ENCODE measurements around the gene FSCN2.
A peak's percentile ranks its signal among the peaks of the same experiment; 100 is the strongest.

FSCN2 gene

DNA sequence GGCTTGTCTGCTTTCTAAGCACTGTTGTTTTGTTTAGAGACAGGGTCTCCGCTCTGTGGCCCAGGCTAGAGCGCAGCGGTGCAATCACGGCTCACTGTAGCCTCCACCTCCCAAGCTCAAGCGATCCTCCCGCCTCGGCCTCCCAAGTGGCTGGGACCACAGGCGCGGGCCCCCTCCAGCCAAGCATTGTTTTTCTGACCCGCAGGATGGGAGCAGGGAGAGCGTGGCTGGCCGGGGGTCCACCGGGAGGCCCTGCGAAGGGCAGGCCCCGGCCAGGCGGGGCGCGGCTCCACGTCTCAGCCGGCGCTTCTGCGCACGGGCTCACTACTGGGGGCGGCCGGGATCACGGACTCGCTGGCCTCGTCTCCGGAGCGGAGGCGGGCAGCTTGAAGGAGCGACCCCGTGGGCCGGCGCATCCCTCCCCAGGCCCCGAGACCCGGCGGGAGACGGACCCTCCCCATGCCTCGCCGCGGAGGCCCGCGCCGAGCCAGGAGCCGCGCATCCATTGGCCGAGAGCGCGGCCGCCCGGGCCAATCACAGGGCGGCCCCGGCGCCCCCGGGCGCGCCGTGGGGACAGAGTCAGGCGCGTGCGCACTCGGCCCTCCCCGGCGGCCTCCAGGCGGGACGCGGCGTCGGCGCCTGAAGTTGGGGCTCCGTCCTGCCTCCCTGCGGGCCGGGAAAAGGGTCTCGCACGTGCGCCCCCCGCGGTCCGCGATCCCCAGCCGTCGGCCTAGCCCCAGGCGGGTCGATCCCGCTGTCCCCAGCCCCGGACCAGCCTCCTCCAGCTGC is 40.5 kb upstream of the FSCN2 start:
- H3K4me3 ChIP-seq (ENCODE audit: low read length): peak overlapping the region; percentile 38
- no peak for DNase-seq (ENCODE audit: low read depth)
- TF ChIP-seq, protein P1, sequence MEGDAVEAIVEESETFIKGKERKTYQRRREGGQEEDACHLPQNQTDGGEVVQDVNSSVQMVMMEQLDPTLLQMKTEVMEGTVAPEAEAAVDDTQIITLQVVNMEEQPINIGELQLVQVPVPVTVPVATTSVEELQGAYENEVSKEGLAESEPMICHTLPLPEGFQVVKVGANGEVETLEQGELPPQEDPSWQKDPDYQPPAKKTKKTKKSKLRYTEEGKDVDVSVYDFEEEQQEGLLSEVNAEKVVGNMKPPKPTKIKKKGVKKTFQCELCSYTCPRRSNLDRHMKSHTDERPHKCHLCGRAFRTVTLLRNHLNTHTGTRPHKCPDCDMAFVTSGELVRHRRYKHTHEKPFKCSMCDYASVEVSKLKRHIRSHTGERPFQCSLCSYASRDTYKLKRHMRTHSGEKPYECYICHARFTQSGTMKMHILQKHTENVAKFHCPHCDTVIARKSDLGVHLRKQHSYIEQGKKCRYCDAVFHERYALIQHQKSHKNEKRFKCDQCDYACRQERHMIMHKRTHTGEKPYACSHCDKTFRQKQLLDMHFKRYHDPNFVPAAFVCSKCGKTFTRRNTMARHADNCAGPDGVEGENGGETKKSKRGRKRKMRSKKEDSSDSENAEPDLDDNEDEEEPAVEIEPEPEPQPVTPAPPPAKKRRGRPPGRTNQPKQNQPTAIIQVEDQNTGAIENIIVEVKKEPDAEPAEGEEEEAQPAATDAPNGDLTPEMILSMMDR (conservative IDR thresholded peaks at IDR 0.05; ENCODE audit: low read depth, low read length): no peak

DNA sequence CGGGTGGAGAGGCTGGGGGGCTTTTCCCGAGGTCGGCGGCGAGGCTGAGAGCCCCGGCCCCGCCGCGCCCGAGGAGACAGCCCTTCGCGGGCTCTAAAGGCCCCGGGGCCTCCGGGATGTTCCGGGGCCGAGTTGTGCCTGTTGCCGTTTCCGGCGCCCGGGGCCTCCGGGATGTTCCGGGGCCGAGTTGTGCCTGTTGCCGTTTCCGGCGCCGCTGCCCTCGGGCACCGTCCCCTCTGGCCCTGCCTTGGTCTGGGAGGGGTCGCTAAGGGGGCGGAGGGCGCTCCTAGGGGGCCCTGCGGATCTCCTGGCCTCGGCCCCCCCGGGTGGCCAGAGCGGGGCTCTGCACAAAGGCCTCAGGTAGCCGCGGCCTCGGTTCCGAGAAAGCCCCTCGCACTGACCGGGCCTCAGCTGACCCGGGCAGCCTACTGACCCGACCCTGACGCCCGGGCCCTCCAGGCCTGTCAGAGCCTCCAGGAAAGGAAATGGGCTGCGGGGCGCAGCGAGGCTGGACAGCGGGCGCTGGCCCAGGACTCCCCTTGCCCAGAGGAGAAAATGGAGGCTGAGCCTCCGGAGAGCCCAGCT is 39.8 kb upstream of the FSCN2 start:
- no peak for DNase-seq (ENCODE audit: low read depth)
- TF ChIP-seq, protein P1 (conservative IDR thresholded peaks at IDR 0.05; ENCODE audit: low read depth, low read length): no peak
- peak overlapping the region; percentile 38 for H3K4me3 ChIP-seq (ENCODE audit: low read length)

DNA sequence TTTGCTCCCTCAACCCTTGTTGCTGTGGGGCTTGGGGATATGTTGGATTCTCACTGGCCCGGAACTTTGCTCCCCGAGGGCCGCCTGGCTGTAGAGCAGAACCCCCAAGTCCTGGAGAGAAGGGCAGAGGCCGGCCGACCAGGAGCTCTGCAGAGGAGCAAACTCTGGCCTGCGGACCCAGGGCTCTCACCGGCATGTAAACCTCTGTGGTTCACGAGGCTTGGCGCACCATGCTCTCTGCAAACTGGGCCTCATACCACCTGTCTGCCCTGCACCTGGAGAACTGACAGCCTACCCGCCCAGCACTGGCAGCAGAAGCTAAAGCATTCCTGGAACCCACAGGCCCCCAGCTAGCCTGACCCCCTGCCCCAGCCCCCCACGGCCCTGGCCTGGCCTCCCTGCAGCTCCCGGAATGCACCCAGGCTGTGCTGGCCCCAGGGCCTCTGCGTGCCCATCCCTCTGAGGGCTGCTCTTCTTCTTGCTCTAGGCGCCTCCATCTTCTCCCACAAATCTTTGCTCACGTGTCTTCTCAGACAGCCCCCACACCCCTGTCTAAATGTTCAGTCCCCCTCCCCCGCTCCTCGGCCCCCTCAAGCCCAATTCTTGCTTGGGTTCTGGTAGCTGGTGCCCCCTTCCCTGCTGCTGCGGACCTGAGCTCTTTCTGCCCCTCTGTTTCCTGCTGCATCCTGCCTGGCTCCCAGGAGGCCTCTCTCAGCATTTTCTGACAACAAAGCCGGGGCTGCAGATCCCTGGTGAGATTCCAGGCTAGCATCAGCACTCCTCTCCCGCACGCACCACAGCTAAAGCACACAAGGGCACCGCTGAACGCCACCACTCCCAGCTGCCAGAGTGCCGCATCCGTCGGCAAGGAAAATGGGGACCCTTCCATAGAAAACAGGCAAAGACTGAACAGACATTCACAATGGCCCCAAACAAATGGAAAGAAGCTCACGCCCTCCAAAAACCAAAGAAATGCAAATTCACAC is 38.9 kb upstream of the FSCN2 start:
- DNase-seq (ENCODE audit: low read depth): no peak
- TF ChIP-seq, protein P1 (conservative IDR thresholded peaks at IDR 0.05; ENCODE audit: low read depth, low read length): no peak
- no peak overlapping the region for H3K4me3 ChIP-seq (ENCODE audit: low read length)

DNA sequence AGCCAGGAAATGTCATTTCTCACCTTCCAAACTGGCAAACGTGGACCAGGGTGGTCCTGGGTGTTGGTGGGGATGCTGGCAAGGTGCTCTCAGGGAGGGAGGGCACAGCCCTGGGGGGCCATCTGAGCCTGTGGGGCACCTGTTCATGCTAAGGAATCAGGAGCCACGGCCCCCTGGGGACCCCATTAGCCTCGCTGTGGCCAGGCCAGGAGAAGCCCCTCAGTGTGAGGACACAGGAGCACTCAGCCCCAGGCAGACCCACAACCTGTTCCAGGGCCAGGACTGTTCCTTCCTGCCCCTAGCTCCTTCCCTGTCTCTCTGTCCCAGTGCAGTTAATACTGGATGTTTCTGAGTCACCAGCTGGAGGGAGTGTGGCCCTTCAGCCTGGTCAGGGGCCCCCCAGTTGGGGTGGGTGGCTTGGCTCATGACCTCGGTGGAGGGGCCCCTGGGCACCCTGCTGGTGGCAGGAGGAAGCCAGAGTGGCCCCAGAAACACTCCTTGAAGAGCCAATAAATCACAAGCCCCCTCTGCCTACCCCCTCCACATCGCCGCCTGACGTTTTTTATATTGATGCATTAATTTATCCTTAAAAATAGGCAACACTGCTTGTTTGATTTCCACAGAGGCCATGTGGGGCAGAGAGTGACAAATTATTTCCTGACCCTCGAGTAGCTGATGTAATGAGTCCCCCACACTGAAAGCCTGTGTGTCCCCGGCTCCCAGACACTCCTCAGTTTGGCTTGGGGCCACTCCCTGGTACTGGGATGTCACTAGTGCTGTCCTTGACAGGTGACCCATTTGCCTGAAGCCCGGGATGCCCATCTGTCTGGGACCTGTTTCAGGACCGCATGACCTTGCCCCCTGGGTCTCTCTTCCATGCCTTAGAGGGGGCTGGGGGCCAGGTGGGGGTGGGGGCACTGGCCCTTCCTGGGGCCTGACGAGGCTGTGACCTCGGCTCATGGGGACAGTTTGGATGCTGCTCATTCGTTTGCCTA is 37.9 kb upstream of the FSCN2 start:
- H3K4me3 ChIP-seq (ENCODE audit: low read length): no peak overlapping the region
- TF ChIP-seq, protein P1 (conservative IDR thresholded peaks at IDR 0.05; ENCODE audit: low read depth, low read length): no peak
- DNase-seq (ENCODE audit: low read depth): no peak

DNA sequence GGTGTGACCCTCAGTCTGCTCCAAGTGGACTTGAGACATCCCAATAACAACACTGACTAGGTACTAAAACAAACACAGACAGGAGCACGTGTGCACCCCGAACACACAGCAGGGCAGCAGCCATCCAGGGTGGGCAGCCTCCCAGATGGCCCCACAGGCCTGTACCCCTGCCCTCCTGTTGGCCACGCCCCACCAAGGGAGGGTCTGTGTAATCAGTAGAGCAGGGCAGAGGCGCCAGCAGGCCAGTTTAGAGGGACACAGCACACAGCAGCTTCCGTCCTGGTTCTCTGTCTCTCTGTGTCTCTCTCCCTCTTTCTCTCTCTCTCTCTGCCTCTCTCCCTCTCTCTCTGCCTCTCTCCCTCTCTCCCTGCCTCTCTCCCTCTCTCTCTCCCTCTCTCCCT is 37.0 kb upstream of the FSCN2 start:
- TF ChIP-seq, protein P1 (conservative IDR thresholded peaks at IDR 0.05; ENCODE audit: low read depth, low read length): no peak
- no peak overlapping the region for H3K4me3 ChIP-seq (ENCODE audit: low read length)
- no peak for DNase-seq (ENCODE audit: low read depth)

DNA sequence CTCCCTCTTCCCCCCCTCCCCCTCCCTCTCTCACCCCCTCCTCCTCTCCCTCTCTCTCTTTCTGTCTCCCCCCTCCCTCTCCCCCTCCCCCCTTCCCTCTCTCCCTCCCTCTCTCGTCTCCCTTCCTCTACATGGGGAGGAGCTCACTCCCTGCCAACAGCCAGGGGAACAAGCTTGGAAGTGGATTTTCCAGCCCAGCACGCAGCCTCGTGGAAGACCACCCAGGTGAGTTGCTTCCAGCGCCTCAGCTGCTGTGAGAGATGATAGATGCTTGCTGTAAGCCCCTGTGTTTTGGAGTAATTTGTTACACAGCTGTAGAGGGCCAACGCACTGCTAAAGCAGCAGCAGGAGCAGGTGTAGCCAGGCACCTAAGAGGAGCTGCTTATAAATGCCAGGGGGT is 36.4 kb upstream of the FSCN2 start:
- DNase-seq (ENCODE audit: low read depth): no peak
- no peak overlapping the region for H3K4me3 ChIP-seq (ENCODE audit: low read length)
- TF ChIP-seq, protein P1 (conservative IDR thresholded peaks at IDR 0.05; ENCODE audit: low read depth, low read length): no peak
